Upper lobe of right lung (tissue), 1 donor: ENCODE results near the gene ST14. TPM values are rescaled to one million over a fixed set of nuclear protein-coding genes. Genes with fewer than 3 reads are reported as not detected.
"Not testable (repeated sequence)": the region's sequence is repeated elsewhere in the genome, so short reads cannot be mapped to it uniquely, and the experiment has no call there.

ENCODE experiments used
- ATAC-seq: fragments of 200-7000 bp; cut with Tn5 transposase; one replicate; pipeline ENCODE4 v1.9.1; 2020; ENCODE audit warnings: mild to moderate bottlenecking, moderate library complexity
- DNase-seq: peaks from one replicate; pipeline ENCODE4 v3.0.0-alpha.2; 2020
- H3K27ac ChIP-seq: fragments of 200-600 bp; one replicate; pipeline ENCODE4 v1.8.0; 2022
- H3K27me3 ChIP-seq: fragments of 200-600 bp; one replicate; pipeline ENCODE4 v1.8.0; 2022; ENCODE audit warnings: mild to moderate bottlenecking
- H3K36me3 ChIP-seq: fragments of 200-600 bp; one replicate; pipeline ENCODE4 v1.8.0; 2022
- H3K4me1 ChIP-seq: fragments of 200-600 bp; one replicate; pipeline ENCODE4 v1.8.0; 2022
- H3K4me3 ChIP-seq: fragments of 200-600 bp; one replicate; pipeline ENCODE4 v1.8.0; 2022; ENCODE audit warnings: mild to moderate bottlenecking
- H3K9me3 ChIP-seq: fragments of 200-600 bp; one replicate; pipeline ENCODE4 v1.8.0; 2022
- CTCF ChIP-seq: fragments of 200-600 bp; IDR thresholded peaks from one replicate; pipeline ENCODE4 v1.8.0; 2022; ENCODE audit warnings: antibody characterized with exemption
- intact Hi-C: fragments of 100-400 bp; cut with DNase I; formaldehyde crosslinking; loops from one replicate; pipeline ENCODE4 v1.11.0; 2022
- total RNA-seq: library from RNA; stranded (reverse); fragmentation: NEBNext Ultra II Directional; extraction: Animal tissue kit (Norgen Biotek cat#: 25700); gene quantifications from one replicate; pipeline ENCODE4 v1.2.1, GENCODE V29; 2021
- donor health status: DM: no; HTN: yes; CAD: no; lungs with severe emphysema.

The ST14 gene
- total RNA-seq, 1 donor from 2014 or later: 59.1 TPM

DNA sequence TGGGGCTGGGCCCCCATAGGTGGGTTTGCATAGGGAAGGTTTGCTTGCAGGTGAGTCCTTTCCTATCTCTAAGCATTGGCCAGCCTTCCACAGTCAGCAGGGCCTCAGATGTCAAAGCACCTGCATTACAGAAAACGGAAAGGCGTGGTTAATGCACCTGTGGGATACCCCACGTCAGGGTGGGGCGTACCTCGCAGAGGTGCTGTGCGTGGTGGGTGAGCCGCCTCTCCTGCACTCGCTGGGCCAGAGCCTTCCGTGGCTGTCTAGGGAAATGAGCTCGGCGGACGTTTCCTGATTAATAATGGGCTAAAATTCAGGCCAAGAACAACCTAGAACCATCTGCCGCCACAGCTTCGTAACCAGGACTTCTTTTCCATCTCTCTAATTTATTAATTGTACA lies 32.3 kb downstream of the ST14 start:
- Histone ChIP-seq H3K4me1 (no peaks in the 10 kb centered on the region), H3K27me3 (no peaks in the 10 kb centered on the region), H3K27ac (no peak overlapping the region), H3K36me3 (no peaks in the 10 kb centered on the region), H3K4me3 (no peak overlapping the region), H3K9me3 (no peaks in the 10 kb centered on the region)
- DNase-seq (no peak), ATAC-seq (no peak)
- no peak for TF ChIP-seq CTCF
- intact Hi-C loops: no loop called here

GRCh38 chr11:130192845-130193267 lies 33.3 kb downstream of the ST14 start:
- no peak for DNase-seq
- Histone ChIP-seq H3K9me3 (no peaks in the 10 kb centered on the region), H3K27me3 (no peaks in the 10 kb centered on the region), H3K4me1 (no peaks in the 10 kb centered on the region), H3K36me3 (no peaks in the 10 kb centered on the region), H3K27ac (no peak overlapping the region), H3K4me3 (no peak overlapping the region)
- no peak for TF ChIP-seq CTCF
- intact Hi-C loops: no loop called here
- ATAC-seq: peak; percentile 62

- H3K27me3 ChIP-seq, intact Hi-C loops, H3K36me3 ChIP-seq, H3K27ac ChIP-seq, ATAC-seq, H3K4me3 ChIP-seq, H3K4me1 ChIP-seq, H3K9me3 ChIP-seq, DNase-seq: not testable (repeated sequence)
Observed at GRCh38 chr11:130193551-130193950, 34.0 kb downstream of the ST14 start.

DNA sequence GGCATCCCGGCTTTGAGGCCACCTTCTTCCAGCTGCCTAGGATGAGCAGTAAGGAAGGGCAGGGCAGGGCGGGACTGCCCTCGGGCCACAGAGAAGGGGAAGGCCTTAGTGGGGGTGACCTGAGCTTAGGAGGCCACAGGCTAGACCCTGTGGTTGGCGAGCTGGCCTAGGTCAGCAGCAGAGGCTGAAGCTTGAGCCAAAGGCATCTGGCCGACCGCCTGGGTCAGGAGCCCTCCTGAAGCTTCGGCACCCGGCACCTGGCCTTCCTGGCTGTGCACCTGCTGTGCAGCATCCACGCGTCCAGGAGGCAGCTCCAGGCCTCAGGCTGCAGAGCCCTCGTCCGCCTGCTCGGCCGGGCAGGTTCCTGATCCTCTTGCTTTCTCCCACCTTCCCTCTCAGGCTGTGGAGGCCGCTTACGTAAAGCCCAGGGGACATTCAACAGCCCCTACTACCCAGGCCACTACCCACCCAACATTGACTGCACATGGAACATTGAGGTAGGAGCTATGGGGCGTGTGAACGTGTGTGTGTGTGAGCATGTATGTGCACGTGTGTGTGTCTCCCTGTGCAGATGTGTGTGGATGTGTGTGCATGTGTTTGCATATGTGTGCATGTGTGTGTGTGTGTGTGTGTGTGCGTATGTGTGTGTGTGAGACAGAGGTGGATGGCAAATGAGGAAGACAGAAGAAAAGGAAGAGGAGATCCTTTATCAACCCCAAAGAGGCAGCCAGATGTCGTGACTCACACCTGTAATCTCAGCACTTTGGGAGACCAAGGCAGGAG lies 34.9 kb downstream of the ST14 start:
- no peak overlapping the region for H3K4me3 ChIP-seq
- ATAC-seq (no peak), DNase-seq (no peak)
- TF ChIP-seq CTCF: no peak
- peaks cover 6% of the 10 kb centered on the region for H3K36me3 ChIP-seq
- H3K27me3 ChIP-seq: no peaks in the 10 kb centered on the region
- H3K4me1 ChIP-seq: no peaks in the 10 kb centered on the region
- intact Hi-C loops: no loop called here
- H3K9me3 ChIP-seq: no peaks in the 10 kb centered on the region
- H3K27ac ChIP-seq: no peak overlapping the region

GRCh38 chr11:130197386-130198035 lies 37.9 kb downstream of the ST14 start:
- H3K36me3 ChIP-seq: peaks cover 6% of the 10 kb centered on the region
- H3K4me3 ChIP-seq: no peak overlapping the region
- intact Hi-C loops: no loop called here

More at GRCh38 chr11:130197386-130198035, 37.9 kb downstream of the ST14 start:
- TF ChIP-seq CTCF: no peak
- no peak for DNase-seq
- no peaks in the 10 kb centered on the region for H3K4me1 ChIP-seq
- ATAC-seq: no peak
- no peaks in the 10 kb centered on the region for H3K27me3 ChIP-seq
- H3K9me3 ChIP-seq: no peaks in the 10 kb centered on the region
- no peak overlapping the region for H3K27ac ChIP-seq
